GM23338 (cell line): Measurements from ENCODE around the gene OSBPL10. TPM values are rescaled to one million over a fixed set of nuclear protein-coding genes. Genes with fewer than 3 reads are reported as not detected.

Source experiments
- ATAC-seq: fragments of 200-7000 bp; cut with Tn5 transposase; 3 replicates; pipeline ENCODE4 v1.9.1; 2020
- DNase-seq: peaks from one replicate; pipeline ENCODE4 v3.0.0-alpha.2; 2015; ENCODE audit warnings: low spot score
- H2AFZ ChIP-seq: fragments of 200-600 bp; sonication (generic); 2 replicates; pipeline ENCODE4 v1.8.0; 2016; ENCODE audit warnings: antibody characterized with exemption, mild to moderate bottlenecking, moderate library complexity
- H3F3A ChIP-seq: fragments of 200-600 bp; sonication (generic); replicated peaks from 2 replicates; pipeline ENCODE4 v1.8.0; 2017; ENCODE audit warnings: antibody characterized with exemption, mixed run types, low read depth
- H3K27ac ChIP-seq: fragments of 200-600 bp; sonication (generic); 2 replicates; pipeline ENCODE4 v1.6.1; 2016; ENCODE audit warnings: low read depth
- H3K27me3 ChIP-seq: fragments of 200-600 bp; sonication (generic); 2 replicates; pipeline ENCODE4 v1.8.0; 2016; ENCODE audit warnings: mild to moderate bottlenecking, mixed run types, moderate library complexity; ENCODE audit not compliant: insufficient read depth
- H3K36me3 ChIP-seq: fragments of 200-600 bp; sonication (generic); 2 replicates; pipeline ENCODE4 v1.8.0; 2016; ENCODE audit warnings: mild to moderate bottlenecking; ENCODE audit not compliant: insufficient read depth
- H3K4me1 ChIP-seq: fragments of 200-600 bp; sonication (generic); 2 replicates; pipeline ENCODE4 v1.8.0; 2016; ENCODE audit warnings: mild to moderate bottlenecking, moderate library complexity; ENCODE audit not compliant: insufficient read depth
- H3K4me2 ChIP-seq: fragments of 200-600 bp; sonication (generic); 2 replicates; pipeline ENCODE4 v1.7.1; 2017; ENCODE audit warnings: mixed run types
- H3K4me3 ChIP-seq: fragments of 200-600 bp; sonication (generic); 2 replicates; pipeline ENCODE4 v1.6.1; 2016; ENCODE audit warnings: mixed run types
- H3K79me2 ChIP-seq: fragments of 200-600 bp; sonication (generic); replicated peaks from 2 replicates; pipeline ENCODE4 v1.8.0; 2017; ENCODE audit warnings: mild to moderate bottlenecking; ENCODE audit not compliant: insufficient read depth
- H3K9me2 ChIP-seq: fragments of 200-600 bp; sonication (generic); 2 replicates; pipeline ENCODE4 v1.8.0; 2017; ENCODE audit not compliant: insufficient read depth
- H4K20me1 ChIP-seq: fragments of 200-600 bp; sonication (generic); replicated peaks from 2 replicates; pipeline ENCODE4 v1.8.0; 2017; ENCODE audit warnings: mild to moderate bottlenecking; ENCODE audit not compliant: insufficient read depth
- H3K27ac Mint-ChIP-seq: 2 replicates; pipeline ENCODE4 v1.8.0; 2020; ENCODE audit warnings: inconsistent platforms, mild to moderate bottlenecking, moderate library complexity, mixed read lengths
- H3K27me3 Mint-ChIP-seq: 3 replicates; pipeline ENCODE4 v1.8.0; 2022; ENCODE audit warnings: low read depth, mild to moderate bottlenecking, moderate library complexity, mixed read lengths, inconsistent platforms; ENCODE audit not compliant: insufficient read depth, poor library complexity
- H3K36me3 Mint-ChIP-seq: 3 replicates; pipeline ENCODE4 v1.8.0; 2021; ENCODE audit warnings: low read depth, mild to moderate bottlenecking, inconsistent platforms, moderate library complexity, mixed read lengths
- H3K4me1 Mint-ChIP-seq: 3 replicates; pipeline ENCODE4 v1.8.0; 2020; ENCODE audit warnings: mild to moderate bottlenecking, inconsistent platforms, mixed read lengths
- H3K4me3 Mint-ChIP-seq: 3 replicates; pipeline ENCODE4 v1.8.0; 2021; ENCODE audit warnings: moderate library complexity, mild to moderate bottlenecking, inconsistent platforms, mixed read lengths
- H3K9me3 Mint-ChIP-seq: 3 replicates; pipeline ENCODE4 v1.8.0; 2020; ENCODE audit warnings: moderate library complexity, mild to moderate bottlenecking, inconsistent platforms, mixed read lengths
- CTCF ChIP-seq, 2 experiments: fragments of 200-600 bp in 1 of 2; sonication (generic) in 1 of 2; conservative IDR thresholded peaks; 2 replicates each; pipeline versions ENCODE4 v1.5.1 to v1.6.1; 2016 to 2017; ENCODE audit warnings: antibody characterized with exemption in 2 of 2, low read depth in 2 of 2, mild to moderate bottlenecking in 2 of 2, moderate library complexity in 1 of 2
- EZH2 ChIP-seq: fragments of 200-600 bp; sonication (generic); IDR thresholded peaks from one replicate; pipeline ENCODE4 v1.8.0; 2017; ENCODE audit warnings: antibody characterized with exemption, mild to moderate bottlenecking, low read depth; ENCODE audit not compliant: unreplicated experiment
- JUNB ChIP-seq: IDR thresholded peaks from one replicate; pipeline ENCODE4 v1.6.1; 2016; ENCODE audit warnings: antibody characterized with exemption; ENCODE audit not compliant: unreplicated experiment
- NANOG ChIP-seq: IDR thresholded peaks from 2 replicates; pipeline ENCODE4 v1.6.1; 2016; ENCODE audit warnings: antibody characterized with exemption, borderline replicate concordance
- ZNF331 ChIP-seq: fragments of 250-450 bp; sonication (Bioruptor Pico); IDR thresholded peaks from 2 replicates; pipeline ENCODE4 v1.5.0; 2020; ENCODE audit warnings: low read depth, mild to moderate bottlenecking, moderate library complexity
- polyA plus RNA-seq: library from polyadenylated mRNA; unstranded; fragments of >200 nt; fragmentation: Nextera tagmentation; extraction: Ambion mirVana; gene quantifications from 2 replicates; pipeline ENCODE4 v1.2.1, GENCODE V29; 2016
- total RNA-seq: library from RNA; depleted of rRNA; stranded (reverse); fragments of >200 nt; shearing (Covaris generic); gene quantifications from 2 replicates; pipeline ENCODE4 v1.2.3, GENCODE V29; 2014
- TF ChIP-seq, protein P1 (sequence below): IDR thresholded peaks from 2 replicates; pipeline ENCODE4 v1.6.1; 2016; ENCODE audit warnings: antibody characterized with exemption

The OSBPL10 gene
- total and polyA plus RNA-seq, 2 experiments from 2014 or later: 23.8 to 149 TPM

DNA sequence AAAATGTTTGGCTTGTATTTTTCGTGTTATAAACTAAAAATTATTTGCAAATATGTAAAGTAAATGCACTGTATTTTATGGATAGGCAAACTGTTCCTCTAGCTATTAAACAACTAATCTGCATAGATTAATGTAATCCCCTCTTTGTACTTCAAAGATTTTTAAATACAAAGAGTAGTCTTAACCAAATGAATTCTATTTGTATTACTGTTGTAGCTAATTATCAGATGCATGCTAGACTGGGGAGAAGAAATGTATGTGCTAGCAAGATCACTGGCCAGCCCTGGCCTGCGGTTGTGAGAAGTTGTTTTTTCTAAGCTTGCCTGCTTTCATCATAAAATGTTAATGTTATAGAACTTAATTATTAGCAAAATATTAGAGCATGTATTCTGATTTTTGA is 355.7 kb downstream of the OSBPL10 start:
- Histone ChIP-seq H3K27me3 (no peaks in the 10 kb centered on the region), H3K27ac (no peak overlapping the region), H3K4me3 (no peak overlapping the region), H3K4me2 (peak overlapping the region; percentile 23), H3K36me3 (peaks cover 7% of the 10 kb centered on the region; the same call in 1 of the 2 replicates), H2AFZ (no peak overlapping the region), H3F3A (no peaks in the 10 kb centered on the region), H3K4me1 (peaks cover 29% of the 10 kb centered on the region), H4K20me1 (no peaks in the 10 kb centered on the region), H3K79me2 (no peaks in the 10 kb centered on the region), H3K9me2 (no peaks in the 10 kb centered on the region)
- peak; percentile 69 for ATAC-seq
- no peak overlapping the region for H3K27ac Mint-ChIP-seq
- DNase-seq: no peak
- TF ChIP-seq NANOG (peak; percentile 38; the same call in 1 of the 2 replicates), CTCF (conservative IDR thresholded peaks at IDR 0.05; ENCODE audit: low read depth in 2 of 2) (no peak)
- no peak overlapping the region for H3K4me3 Mint-ChIP-seq
- peaks cover 33% of the 10 kb centered on the region for H3K4me1 Mint-ChIP-seq
- H3K36me3 Mint-ChIP-seq: peaks cover 23% of the 10 kb centered on the region; the same call in 2 of the 3 replicates
- H3K9me3 Mint-ChIP-seq: no peaks in the 10 kb centered on the region
- no peaks in the 10 kb centered on the region for H3K27me3 Mint-ChIP-seq

DNA sequence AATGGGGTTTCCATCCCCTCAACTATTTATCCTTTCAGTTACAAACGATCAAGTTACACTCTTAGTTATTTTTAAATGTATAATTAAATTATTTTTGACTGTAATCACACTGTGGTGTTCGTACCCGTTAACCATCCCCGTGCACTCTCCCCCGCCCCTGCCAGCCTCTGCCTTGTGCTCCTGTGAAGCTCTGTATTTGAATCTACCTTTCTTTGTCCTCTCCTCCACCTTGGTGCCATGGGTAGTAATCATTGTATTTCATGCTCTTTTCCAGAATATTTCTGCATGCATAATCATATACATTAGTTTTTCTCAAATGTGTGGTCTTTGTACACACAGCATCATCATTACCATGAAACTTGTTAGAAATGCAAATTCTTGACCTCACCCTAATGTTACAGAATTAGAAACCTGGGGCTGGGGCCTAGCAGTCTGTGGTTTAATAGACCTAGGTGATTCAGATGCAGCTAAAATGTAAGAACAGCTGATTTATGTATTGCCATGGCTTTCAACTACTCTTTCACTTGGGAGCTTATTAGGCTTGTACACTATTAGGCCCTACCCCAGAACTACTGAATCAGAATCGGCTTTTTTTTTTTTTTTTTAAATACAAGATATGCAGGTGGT is 356.9 kb downstream of the OSBPL10 start:
- no peaks in the 10 kb centered on the region for H4K20me1 ChIP-seq
- H3K27ac ChIP-seq: no peak overlapping the region
- H3F3A ChIP-seq: no peaks in the 10 kb centered on the region
- H3K36me3 ChIP-seq: peaks cover 7% of the 10 kb centered on the region; the same call in 1 of the 2 replicates
- DNase-seq (peak; percentile 10), ATAC-seq (peak; percentile 67)
- H3K4me1 Mint-ChIP-seq: peaks cover 33% of the 10 kb centered on the region
- no peaks in the 10 kb centered on the region for H3K79me2 ChIP-seq
- no peak overlapping the region for H3K27ac Mint-ChIP-seq
- peaks cover 29% of the 10 kb centered on the region for H3K4me1 ChIP-seq
- no peak overlapping the region for H3K4me3 Mint-ChIP-seq
- H3K9me3 Mint-ChIP-seq: no peaks in the 10 kb centered on the region
- no peak overlapping the region for H2AFZ ChIP-seq
- H3K4me3 ChIP-seq: no peak overlapping the region
- no peaks in the 10 kb centered on the region for H3K9me2 ChIP-seq
- peaks cover 15% of the 10 kb centered on the region; the same call in 2 of the 3 replicates for H3K36me3 Mint-ChIP-seq
- TF ChIP-seq, protein P1, sequence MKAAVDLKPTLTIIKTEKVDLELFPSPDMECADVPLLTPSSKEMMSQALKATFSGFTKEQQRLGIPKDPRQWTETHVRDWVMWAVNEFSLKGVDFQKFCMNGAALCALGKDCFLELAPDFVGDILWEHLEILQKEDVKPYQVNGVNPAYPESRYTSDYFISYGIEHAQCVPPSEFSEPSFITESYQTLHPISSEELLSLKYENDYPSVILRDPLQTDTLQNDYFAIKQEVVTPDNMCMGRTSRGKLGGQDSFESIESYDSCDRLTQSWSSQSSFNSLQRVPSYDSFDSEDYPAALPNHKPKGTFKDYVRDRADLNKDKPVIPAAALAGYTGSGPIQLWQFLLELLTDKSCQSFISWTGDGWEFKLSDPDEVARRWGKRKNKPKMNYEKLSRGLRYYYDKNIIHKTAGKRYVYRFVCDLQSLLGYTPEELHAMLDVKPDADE: no peak
- TF ChIP-seq JUNB (no peak), EZH2 (no peak), ZNF331 (no peak)
- H3K27me3 ChIP-seq: no peaks in the 10 kb centered on the region
- peak overlapping the region; percentile 23; the same call in 1 of the 2 replicates for H3K4me2 ChIP-seq
- no peaks in the 10 kb centered on the region for H3K27me3 Mint-ChIP-seq
